ENCODE measurements around the gene GREM2.

GRCh38 chr1:240491796-240492195, 120.2 kb downstream of the GREM2 start:
- TF ChIP-seq CTCF (conservative IDR thresholded peaks at IDR 0.05) (no peak), ZFX (IDR thresholded peaks at IDR 0.05) (no peak)

Measured in C4-2B (cell line).